ENCODE measurements around the gene ARHGAP26. TPM values are rescaled to one million over a fixed set of nuclear protein-coding genes. Genes with fewer than 3 reads are reported as not detected.
A peak's percentile ranks its signal among the peaks of the same experiment; 100 is the strongest.

ARHGAP26 gene
- total RNA-seq, 1 donor from 2014 or later: 25.2 TPM

DNA sequence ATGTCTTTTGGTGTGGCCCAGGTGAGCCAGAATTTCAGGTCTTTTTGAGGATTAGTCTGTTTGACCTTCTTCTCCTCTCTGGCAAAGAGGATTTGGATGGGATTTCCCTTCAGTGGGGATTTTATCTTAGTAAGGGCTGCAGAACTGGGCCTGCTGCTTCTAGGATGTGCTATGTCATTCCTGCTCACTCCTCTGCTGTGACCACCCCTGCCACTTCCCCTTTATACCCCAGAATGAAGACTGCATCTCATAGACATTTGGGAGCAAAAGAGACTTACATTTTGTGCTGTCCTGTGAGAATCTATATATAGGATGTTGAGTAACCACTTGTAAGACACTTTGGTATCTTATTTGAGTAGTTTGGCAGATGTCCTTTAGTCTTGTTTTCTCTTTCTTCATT, 76.2 kb downstream of the ARHGAP26 start:
- no peak for DNase-seq (ENCODE audit: low read depth in 2 of 2)

DNA sequence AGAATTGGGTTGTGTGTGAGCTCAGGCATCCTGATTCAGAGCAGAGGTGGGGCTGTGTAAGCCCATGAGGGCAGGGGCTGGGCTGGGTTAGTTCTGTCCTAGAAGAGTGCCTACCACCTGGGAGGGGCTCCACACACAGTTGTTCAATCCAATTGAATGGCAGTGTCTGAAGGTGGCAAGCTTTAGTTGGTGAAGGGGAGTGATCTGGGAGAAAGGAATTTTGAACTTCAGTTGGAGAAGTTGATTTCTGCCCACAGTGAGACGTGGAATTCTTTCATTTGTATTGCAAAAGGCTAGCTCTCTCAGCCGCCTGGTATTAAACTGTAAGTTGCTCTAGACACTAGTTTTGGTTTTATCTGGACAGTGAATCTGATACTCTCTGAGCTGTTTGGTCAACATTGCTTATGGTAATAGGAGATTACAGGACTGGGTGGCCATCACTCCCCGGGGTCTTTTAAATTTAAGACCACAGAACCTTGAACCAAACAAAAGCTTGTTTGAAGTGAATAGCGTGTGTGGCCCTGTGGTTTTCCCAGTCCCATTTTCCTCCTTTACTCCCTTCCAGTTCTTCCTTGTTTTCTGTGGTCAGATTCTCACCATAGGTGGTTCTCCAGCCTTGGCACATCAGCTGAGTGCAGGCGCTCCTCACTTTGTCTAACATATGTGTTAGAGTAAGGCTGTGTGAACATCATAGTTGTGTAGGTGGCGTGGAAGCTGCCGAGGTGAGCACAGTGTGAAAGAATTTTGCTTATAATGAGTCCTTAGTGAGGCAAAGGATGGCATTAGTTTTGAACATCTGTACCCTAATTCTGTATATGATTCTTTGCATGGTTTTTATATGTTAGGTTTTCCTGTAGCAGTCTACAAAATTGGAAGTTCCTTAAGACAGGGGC, 78.0 kb downstream of the ARHGAP26 start:
- no peak for DNase-seq (ENCODE audit: low read depth in 2 of 2)

DNA sequence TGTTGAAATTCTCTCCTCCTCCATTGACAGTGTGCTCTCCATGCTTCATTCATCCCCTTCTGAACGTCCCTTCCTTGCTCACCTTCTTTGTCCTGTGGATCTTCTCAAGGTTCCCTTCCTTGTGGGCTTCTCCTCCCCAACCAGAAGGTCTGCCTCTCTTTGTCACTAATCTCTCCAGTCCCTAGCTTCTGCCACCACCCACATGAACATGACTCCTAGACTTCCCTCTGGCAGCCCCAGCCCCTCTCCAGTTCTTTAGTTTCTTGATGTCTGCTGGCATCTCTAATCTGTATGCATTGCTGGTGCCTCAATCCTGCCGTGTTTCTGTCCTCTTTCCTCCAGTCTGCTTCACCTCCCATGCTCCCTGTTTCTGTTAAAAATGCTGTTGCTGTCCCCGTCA, 79.3 kb downstream of the ARHGAP26 start:
- DNase-seq (ENCODE audit: low read depth in 2 of 2): no peak

GRCh38 chr5:142849880-142850279, 79.7 kb downstream of the ARHGAP26 start:
- no peak for DNase-seq (ENCODE audit: low read depth in 2 of 2)

- DNase-seq (ENCODE audit: low read depth in 2 of 2): no peak
Measured at GRCh38 chr5:142851731-142852130, 81.6 kb downstream of the ARHGAP26 start.

GRCh38 chr5:142852416-142853198, 82.4 kb downstream of the ARHGAP26 start:
- DNase-seq (ENCODE audit: low read depth in 2 of 2): no peak

- peak in 1 of 2 donors; percentile 91 for DNase-seq (ENCODE audit: low read depth in 2 of 2)
Measured at GRCh38 chr5:142853682-142854081, 83.5 kb downstream of the ARHGAP26 start.

DNA sequence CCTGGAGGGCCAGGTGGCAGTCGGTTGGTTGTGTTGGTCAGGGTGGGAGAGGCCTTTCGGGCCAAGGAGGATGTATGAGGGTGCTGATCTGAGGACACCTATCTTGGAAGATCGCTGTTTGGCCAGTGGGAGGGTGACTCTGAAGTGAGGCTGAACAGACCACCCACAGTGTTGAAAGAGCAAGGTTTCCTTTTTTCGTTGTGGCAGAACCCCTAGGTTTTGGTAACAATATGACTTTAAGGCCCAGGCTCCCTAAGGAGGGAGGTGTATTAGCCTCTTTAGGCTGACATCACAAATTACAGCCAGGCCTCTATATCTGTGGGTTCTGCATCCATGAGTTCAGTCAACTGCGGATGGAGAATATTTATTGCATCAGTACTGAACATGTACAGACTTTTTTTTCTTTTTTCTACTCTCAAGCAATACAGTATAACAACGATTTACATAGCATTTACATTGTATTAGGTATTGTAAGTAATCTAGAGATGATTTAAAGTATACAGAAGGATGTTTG, 86.1 kb downstream of the ARHGAP26 start:
- DNase-seq (ENCODE audit: low read depth in 2 of 2): no peak

DNA sequence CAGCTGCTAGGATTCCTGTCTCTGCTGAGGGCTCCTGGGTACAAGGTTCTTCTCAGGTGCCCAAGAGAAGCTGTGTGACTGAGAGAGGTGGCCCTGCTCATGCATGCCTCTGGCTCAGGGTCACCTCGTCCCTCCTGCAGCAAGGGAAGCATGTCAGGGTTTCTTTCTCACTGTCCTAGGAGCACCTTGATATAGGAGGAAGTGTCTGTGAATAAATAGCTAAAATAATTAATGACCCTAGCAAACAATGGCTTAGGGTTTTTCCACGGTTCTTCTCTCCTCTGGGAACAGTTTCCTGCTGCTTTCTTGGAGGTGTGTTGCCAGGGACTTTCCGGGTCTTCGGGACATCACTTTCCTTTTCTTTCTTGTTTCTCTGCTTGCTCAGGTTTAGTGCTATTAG, 87.2 kb downstream of the ARHGAP26 start:
- peak in 1 of 2 donors; percentile 65 for DNase-seq (ENCODE audit: low read depth in 2 of 2)

DNA sequence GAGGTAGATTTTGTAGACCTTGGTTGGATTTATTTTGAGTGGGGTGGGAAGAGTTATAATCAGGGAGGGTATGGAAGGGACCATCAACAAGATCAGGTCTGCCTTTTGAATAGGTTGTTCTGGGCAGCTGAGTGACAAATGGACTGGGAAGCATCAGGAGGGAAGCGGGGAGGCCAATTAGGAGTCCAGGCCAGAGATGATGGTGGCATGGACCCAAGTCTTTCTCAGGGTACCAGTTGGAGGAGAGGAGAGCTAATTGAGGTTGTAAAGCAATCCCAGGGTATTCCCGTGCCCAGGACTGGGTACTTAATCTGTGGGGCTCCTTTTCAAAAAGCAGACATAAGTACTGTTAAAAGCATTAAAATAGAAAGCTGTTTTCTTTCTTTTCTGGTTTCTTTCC, 88.9 kb downstream of the ARHGAP26 start:
- no peak for DNase-seq (ENCODE audit: low read depth in 2 of 2)

GRCh38 chr5:142860270-142860669, 90.1 kb downstream of the ARHGAP26 start:
- peak in 1 of 2 donors; percentile 34 for DNase-seq (ENCODE audit: low read depth in 2 of 2)

DNA sequence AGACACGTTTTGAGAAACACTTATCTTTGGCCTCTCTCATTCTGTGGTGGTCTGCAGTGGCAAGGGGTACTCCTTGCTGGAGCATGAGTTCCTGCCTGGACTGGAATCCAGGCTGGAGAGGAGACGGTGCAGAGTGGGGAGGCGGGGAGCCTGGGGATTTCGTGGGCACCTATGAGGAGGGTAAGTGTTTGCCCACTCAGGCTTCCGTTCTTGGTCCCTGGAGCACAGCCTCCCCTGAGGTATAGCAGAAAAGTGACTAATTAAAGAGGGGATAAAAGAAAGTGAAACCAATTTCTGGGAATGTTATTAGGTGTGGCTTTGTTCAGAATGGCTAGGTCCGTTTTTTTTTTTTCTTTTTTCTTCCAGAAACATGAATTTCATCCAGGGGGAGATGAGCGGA, 90.8 kb downstream of the ARHGAP26 start:
- DNase-seq (ENCODE audit: low read depth in 2 of 2): no peak

- no peak for DNase-seq (ENCODE audit: low read depth in 2 of 2)
Measured at GRCh38 chr5:142862594-142862993, 92.4 kb downstream of the ARHGAP26 start.

DNA sequence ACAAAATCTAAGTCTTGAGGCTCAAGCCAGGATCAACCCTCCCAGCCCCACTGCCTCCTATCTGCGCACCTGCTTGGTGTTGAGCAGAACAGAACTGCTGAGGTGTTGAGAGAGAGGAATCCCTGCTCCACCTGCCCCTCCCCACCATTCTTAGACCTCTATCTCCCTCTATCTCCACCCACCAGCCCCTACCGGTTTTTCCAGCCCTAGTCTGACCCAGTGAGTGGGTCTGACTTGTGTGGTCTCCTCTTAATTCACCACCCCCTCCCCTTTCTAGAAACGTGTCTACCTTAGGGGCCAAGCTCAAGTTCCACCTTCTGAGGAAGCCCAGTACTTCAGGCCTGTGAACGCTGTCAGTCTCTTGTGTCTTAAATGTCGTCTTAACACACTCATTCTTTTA, 93.7 kb downstream of the ARHGAP26 start:
- DNase-seq (ENCODE audit: low read depth in 2 of 2): no peak

GRCh38 chr5:142864290-142865260, 94.4 kb downstream of the ARHGAP26 start:
- DNase-seq (ENCODE audit: low read depth in 2 of 2): peak in 1 of 2 donors; percentile 33

- DNase-seq (ENCODE audit: low read depth in 2 of 2): no peak
Measured at GRCh38 chr5:142865631-142866030, 95.5 kb downstream of the ARHGAP26 start.

GRCh38 chr5:142866563-142867275, 96.5 kb downstream of the ARHGAP26 start:
- DNase-seq (ENCODE audit: low read depth in 2 of 2): peak; percentile 65 to 79

- DNase-seq (ENCODE audit: low read depth in 2 of 2): peak in 1 of 2 donors; percentile 25
Measured at GRCh38 chr5:142869886-142870285, 99.7 kb downstream of the ARHGAP26 start.

GRCh38 chr5:142870532-142871362, 100.6 kb downstream of the ARHGAP26 start:
- no peak for DNase-seq (ENCODE audit: low read depth in 2 of 2)

Measured in dermis microvascular lymphatic vessel endothelial cell (primary cell).